Thymus (tissue), 11 donors: ENCODE results near the gene BPI. TPM values are rescaled to one million over a fixed set of nuclear protein-coding genes. Genes with fewer than 3 reads are reported as not detected.
"Not testable (repeated sequence)": the region's sequence is repeated elsewhere in the genome, so short reads cannot be mapped to it uniquely, and the experiment has no call there.

Experiments used
- DNase-seq, 9 donors: peaks; one replicate each; pipeline ENCODE4 v3.0.0-alpha.2; 2013; ENCODE audit warnings: low spot score in 9 of 9, low read depth in 6 of 9, missing footprints in 1 of 9
- H3K27ac ChIP-seq, 2 donors: one replicate each; pipeline ENCODE4 v1.5.1; 2013; ENCODE audit warnings: control low read depth in 1 of 2, low read depth in 1 of 2, low read length in 1 of 2, mild to moderate bottlenecking in 1 of 2, moderate library complexity in 1 of 2
- H3K27me3 ChIP-seq, 2 donors: one replicate each; pipeline ENCODE4 v1.5.1; 2013; ENCODE audit warnings: low read length in 1 of 2; ENCODE audit not compliant: control insufficient read depth in 2 of 2, insufficient read depth in 1 of 2
- H3K36me3 ChIP-seq, 2 donors: one replicate each; pipeline ENCODE4 v1.5.1; 2013; ENCODE audit warnings: low read length in 1 of 2, mild to moderate bottlenecking in 1 of 2, moderate library complexity in 1 of 2; ENCODE audit not compliant: control insufficient read depth in 2 of 2, insufficient read depth in 2 of 2
- H3K4me1 ChIP-seq, 2 donors: one replicate each; pipeline ENCODE4 v1.5.1; 2013; ENCODE audit warnings: low read length in 2 of 2; ENCODE audit not compliant: control insufficient read depth in 2 of 2, insufficient read depth in 2 of 2
- H3K4me3 ChIP-seq, 2 donors: one replicate each; pipeline ENCODE4 v1.5.1; 2013; ENCODE audit warnings: low read length in 2 of 2, control low read depth in 1 of 2, mild to moderate bottlenecking in 1 of 2
- H3K9me3 ChIP-seq, 2 donors: one replicate each; pipeline ENCODE4 v1.5.1; 2013; ENCODE audit warnings: low read length in 1 of 2, mild to moderate bottlenecking in 1 of 2; ENCODE audit not compliant: control insufficient read depth in 2 of 2, insufficient read depth in 1 of 2
- WGBS: extraction: QIAGEN DNeasy Blood & Tissue Kit; methylation state at CpG from one replicate; pipeline ENCODE4 v1.1.7; 2013; 5-methylcytosine and 5-hydroxymethylcytosine counted together
- polyA plus RNA-seq: library from polyadenylated mRNA; stranded (reverse); fragments of 200-250 nt; gene quantifications from one replicate; pipeline ENCODE4 v1.2.3, GENCODE V29; 2013
- total RNA-seq: library from RNA; stranded (reverse); fragments of 120-200 nt; gene quantifications from one replicate; pipeline ENCODE4 v1.2.4, GENCODE V29; 2013
- donor health status: healthy.

BPI gene
- total and polyA plus RNA-seq, 2 donors = 0.57 to 2.1 TPM

- Histone ChIP-seq H3K36me3 (no peaks in the 10 kb centered on the region), H3K27ac (no peak overlapping the region), H3K4me1 (no peaks in the 10 kb centered on the region), H3K27me3 (no peaks in the 10 kb centered on the region), H3K4me3 (no peak overlapping the region), H3K9me3 (no peaks in the 10 kb centered on the region)
- 89% methylated on average over 5 of the region's 5 CpGs for WGBS
- DNase-seq = no peak
Observed at GRCh38 chr20:38373898-38374297, 69.9 kb downstream of the BPI start.

- Histone ChIP-seq H3K27me3 (no peaks in the 10 kb centered on the region), H3K27ac (no peak overlapping the region), H3K9me3 (no peaks in the 10 kb centered on the region), H3K4me3 (no peak overlapping the region), H3K4me1 (no peaks in the 10 kb centered on the region), H3K36me3 (no peaks in the 10 kb centered on the region)
- no peak for DNase-seq
- 86% methylated on average over 11 of the region's 11 CpGs for WGBS
Observed at GRCh38 chr20:38377039-38377685, 73.2 kb downstream of the BPI start.

GRCh38 chr20:38377838-38378237 lies 73.9 kb downstream of the BPI start:
- no CpG with 5 or more reads among the region's 5 CpGs for WGBS
- not testable (repeated sequence) for DNase-seq, H3K9me3 ChIP-seq, H3K36me3 ChIP-seq, H3K27me3 ChIP-seq, H3K27ac ChIP-seq, H3K4me1 ChIP-seq, H3K4me3 ChIP-seq

- no peak for DNase-seq
- WGBS = 90% methylated on average over 4 of the region's 4 CpGs
- Histone ChIP-seq H3K4me1 (no peaks in the 10 kb centered on the region), H3K27ac (no peak overlapping the region), H3K4me3 (no peak overlapping the region), H3K36me3 (no peaks in the 10 kb centered on the region), H3K9me3 (no peaks in the 10 kb centered on the region), H3K27me3 (no peaks in the 10 kb centered on the region)
Observed at GRCh38 chr20:38383147-38383546, 79.2 kb downstream of the BPI start.

- Histone ChIP-seq H3K27ac (no peak overlapping the region), H3K4me3 (no peak overlapping the region), H3K9me3 (no peaks in the 10 kb centered on the region), H3K4me1 (no peaks in the 10 kb centered on the region), H3K27me3 (no peaks in the 10 kb centered on the region), H3K36me3 (no peaks in the 10 kb centered on the region)
- DNase-seq = no peak
- 72% methylated on average over 8 of the region's 8 CpGs for WGBS
Observed at GRCh38 chr20:38386004-38386403, 82.0 kb downstream of the BPI start.

- no peak for DNase-seq
- Histone ChIP-seq H3K9me3 (no peaks in the 10 kb centered on the region), H3K36me3 (no peaks in the 10 kb centered on the region), H3K27me3 (no peaks in the 10 kb centered on the region), H3K27ac (no peak overlapping the region), H3K4me3 (no peak overlapping the region), H3K4me1 (no peaks in the 10 kb centered on the region)
- WGBS = 78% methylated on average over 2 of the region's 2 CpGs
Observed at GRCh38 chr20:38386851-38387250, 82.9 kb downstream of the BPI start.

Other genes with a start within 250 kb of the BPI start
- 9.3 TPM for gene TGM2, start 138.9 kb upstream of the BPI start, total RNA-seq
- gene TGM2, start 138.9 kb upstream of the BPI start, polyA plus RNA-seq = 47.2 TPM
- 0.66 TPM for gene KIAA1755, start 43.4 kb upstream of the BPI start, total RNA-seq
- gene KIAA1755, start 43.4 kb upstream of the BPI start, polyA plus RNA-seq = 5.5 TPM
- gene LBP, start 42.3 kb downstream of the BPI start, total RNA-seq = 0.09 TPM
- gene LBP, start 42.3 kb downstream of the BPI start, polyA plus RNA-seq = 0.32 TPM
- gene SNHG17, start 131.2 kb downstream of the BPI start, total RNA-seq = 11.0 TPM
- gene SNHG17, start 131.2 kb downstream of the BPI start, polyA plus RNA-seq = 36.0 TPM
- 14.4 TPM for gene RALGAPB, start 168.7 kb downstream of the BPI start, total RNA-seq
- 15.2 TPM for gene RALGAPB, start 168.7 kb downstream of the BPI start, polyA plus RNA-seq